ENCODE measurements around the gene ABTB2. TPM values are rescaled to one million over a fixed set of nuclear protein-coding genes. Genes with fewer than 3 reads are reported as not detected.

Gene ABTB2
- total RNA-seq, 2 donors from 2014 or later = 12.2 to 30.3 TPM

DNA sequence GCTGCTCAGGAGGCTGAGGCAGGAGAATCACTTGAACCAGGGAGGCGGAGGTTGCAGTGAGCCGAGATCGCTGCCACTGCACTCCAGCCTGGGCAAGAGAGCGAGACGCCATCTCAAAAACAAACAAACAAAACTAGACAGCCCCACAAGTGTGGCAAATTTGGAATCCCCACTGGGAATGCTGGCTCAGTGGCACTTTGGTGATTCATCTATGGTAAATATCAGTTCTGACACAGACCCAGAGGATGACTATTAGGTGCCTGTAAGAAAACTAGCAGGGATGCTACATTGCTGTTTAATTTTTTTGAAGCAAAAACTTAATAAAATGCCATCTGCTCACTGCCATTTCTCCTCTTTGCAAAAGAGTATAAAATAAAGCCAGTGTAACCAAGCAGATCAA, 144.4 kb downstream of the ABTB2 start:
- no peak overlapping the region for H3K4me3 Mint-ChIP-seq
- no peak for DNase-seq (ENCODE audit: low spot score)
- H3K27me3 Mint-ChIP-seq = no peaks in the 10 kb centered on the region
- H3K4me1 Mint-ChIP-seq (ENCODE audit: low read depth in 2 of 2) = peaks cover 13 to 25% of the 10 kb centered on the region in 2 donors
- no peaks in the 10 kb centered on the region for H3K9me3 Mint-ChIP-seq
- no peak for ATAC-seq
- H3K27ac Mint-ChIP-seq = no peak overlapping the region
- no peaks in the 10 kb centered on the region for H3K36me3 Mint-ChIP-seq

- Mint-ChIP-seq H3K36me3 (no peaks in the 10 kb centered on the region), H3K27me3 (no peaks in the 10 kb centered on the region), H3K9me3 (no peaks in the 10 kb centered on the region), H3K4me1 (ENCODE audit: low read depth in 2 of 2) (peaks cover 21 to 28% of the 10 kb centered on the region in 2 donors), H3K4me3 (no peak overlapping the region), H3K27ac (no peak overlapping the region)
- ATAC-seq = no peak
- DNase-seq (ENCODE audit: low spot score) = no peak
Observed at GRCh38 chr11:34212566-34212965, 145.2 kb downstream of the ABTB2 start.

DNA sequence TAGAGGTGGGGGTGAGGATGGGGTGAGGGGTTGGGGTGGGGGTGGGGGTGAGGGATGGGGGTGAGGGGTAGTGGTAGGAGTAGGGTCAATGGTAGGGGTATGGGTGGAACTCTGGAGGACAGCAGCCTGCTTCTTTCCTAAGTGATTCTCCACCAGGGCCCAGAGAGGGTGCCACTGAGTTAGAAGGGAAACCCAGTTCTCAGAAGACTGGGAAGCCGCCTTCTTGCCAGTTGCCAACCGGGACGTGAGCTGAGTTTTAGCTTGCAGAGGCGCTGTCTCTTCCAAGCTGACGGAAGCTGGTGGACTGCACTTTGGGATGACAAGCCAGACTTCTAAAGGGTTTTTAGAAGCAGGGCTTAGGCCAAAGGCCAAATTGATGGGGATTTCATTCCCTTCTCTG, 148.0 kb downstream of the ABTB2 start:
- Mint-ChIP-seq H3K4me1 (ENCODE audit: low read depth in 2 of 2) (peaks cover 18 to 31% of the 10 kb centered on the region in 2 donors), H3K27ac (no peak overlapping the region), H3K4me3 (no peak overlapping the region), H3K9me3 (no peaks in the 10 kb centered on the region), H3K36me3 (no peaks in the 10 kb centered on the region), H3K27me3 (peaks cover 0 to 2% of the 10 kb centered on the region in 2 donors)
- DNase-seq (ENCODE audit: low spot score) = peak; percentile 56
- no peak for ATAC-seq

DNA sequence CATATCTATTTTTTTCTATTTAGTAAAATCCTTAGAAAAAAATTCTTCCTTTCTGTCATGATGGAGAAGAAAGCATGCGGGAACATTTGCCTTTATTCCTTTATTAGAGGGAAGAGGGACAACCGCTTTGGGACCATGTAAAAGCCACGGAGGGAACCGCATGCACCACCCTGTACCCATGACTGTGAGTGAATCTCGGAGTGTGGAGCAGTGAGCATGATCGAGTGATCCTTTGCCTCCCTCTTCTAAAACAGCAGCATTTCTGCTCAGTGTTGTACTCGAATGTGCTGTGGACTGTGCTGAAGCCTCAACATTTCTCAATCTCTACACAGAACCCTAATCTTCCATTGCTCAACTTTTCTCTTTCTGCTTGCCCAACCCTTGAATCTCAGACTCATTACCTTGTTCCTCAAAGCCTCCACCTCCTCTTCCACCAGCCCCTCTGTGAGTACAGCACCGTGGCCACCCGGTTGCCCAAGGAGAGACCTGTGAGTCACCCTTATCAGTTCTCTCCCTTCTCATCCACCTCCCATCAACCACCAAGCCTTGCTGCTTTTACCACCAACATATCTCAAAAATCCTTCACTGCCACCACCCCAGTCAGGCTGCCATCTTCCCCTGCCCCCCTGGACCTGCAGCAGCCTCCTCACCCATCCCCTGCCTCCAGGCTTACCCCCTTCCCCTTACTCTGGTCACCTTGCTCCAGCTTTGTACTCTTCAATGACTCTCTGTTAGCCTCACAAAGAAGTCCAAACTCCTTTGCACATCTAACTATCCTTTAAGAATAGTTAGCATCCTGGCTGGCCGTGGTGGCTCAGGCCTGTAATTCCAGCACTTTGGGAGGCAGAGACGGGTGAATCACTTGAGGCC, 149.3 kb downstream of the ABTB2 start:
- ATAC-seq (peak; percentile 88 to 95), DNase-seq (ENCODE audit: low spot score) (peak; percentile 76)
- H3K27me3 Mint-ChIP-seq = peaks cover 0 to 2% of the 10 kb centered on the region in 2 donors
- no peaks in the 10 kb centered on the region for H3K9me3 Mint-ChIP-seq
- H3K36me3 Mint-ChIP-seq = no peaks in the 10 kb centered on the region
- H3K4me1 Mint-ChIP-seq (ENCODE audit: low read depth in 2 of 2) = peaks cover 24 to 33% of the 10 kb centered on the region in 2 donors
- H3K4me3 Mint-ChIP-seq = peak overlapping the region; percentile 30
- H3K27ac Mint-ChIP-seq = peak overlapping the region; percentile 22 to 58

GRCh38 chr11:34207487-34208180, 150.2 kb downstream of the ABTB2 start:
- H3K36me3 Mint-ChIP-seq = no peaks in the 10 kb centered on the region
- no peak overlapping the region for H3K4me3 Mint-ChIP-seq
- H3K9me3 Mint-ChIP-seq = no peaks in the 10 kb centered on the region
- ATAC-seq = no peak
- H3K27ac Mint-ChIP-seq = peak overlapping the region in 1 of 2 donors; percentile 58
- H3K4me1 Mint-ChIP-seq (ENCODE audit: low read depth in 2 of 2) = peaks cover 30 to 39% of the 10 kb centered on the region in 2 donors
- peak; percentile 48 for DNase-seq (ENCODE audit: low spot score)
- peaks cover 0 to 2% of the 10 kb centered on the region in 2 donors for H3K27me3 Mint-ChIP-seq

GRCh38 chr11:34206407-34207300, 151.2 kb downstream of the ABTB2 start:
- DNase-seq (ENCODE audit: low spot score) = no peak
- Mint-ChIP-seq H3K4me1 (ENCODE audit: low read depth in 2 of 2) (peaks cover 36 to 43% of the 10 kb centered on the region in 2 donors), H3K9me3 (no peaks in the 10 kb centered on the region), H3K4me3 (no peak overlapping the region), H3K27ac (peak overlapping the region in 1 of 2 donors; percentile 49), H3K27me3 (peaks cover 0 to 2% of the 10 kb centered on the region in 2 donors), H3K36me3 (no peaks in the 10 kb centered on the region)
- ATAC-seq = no peak

DNA sequence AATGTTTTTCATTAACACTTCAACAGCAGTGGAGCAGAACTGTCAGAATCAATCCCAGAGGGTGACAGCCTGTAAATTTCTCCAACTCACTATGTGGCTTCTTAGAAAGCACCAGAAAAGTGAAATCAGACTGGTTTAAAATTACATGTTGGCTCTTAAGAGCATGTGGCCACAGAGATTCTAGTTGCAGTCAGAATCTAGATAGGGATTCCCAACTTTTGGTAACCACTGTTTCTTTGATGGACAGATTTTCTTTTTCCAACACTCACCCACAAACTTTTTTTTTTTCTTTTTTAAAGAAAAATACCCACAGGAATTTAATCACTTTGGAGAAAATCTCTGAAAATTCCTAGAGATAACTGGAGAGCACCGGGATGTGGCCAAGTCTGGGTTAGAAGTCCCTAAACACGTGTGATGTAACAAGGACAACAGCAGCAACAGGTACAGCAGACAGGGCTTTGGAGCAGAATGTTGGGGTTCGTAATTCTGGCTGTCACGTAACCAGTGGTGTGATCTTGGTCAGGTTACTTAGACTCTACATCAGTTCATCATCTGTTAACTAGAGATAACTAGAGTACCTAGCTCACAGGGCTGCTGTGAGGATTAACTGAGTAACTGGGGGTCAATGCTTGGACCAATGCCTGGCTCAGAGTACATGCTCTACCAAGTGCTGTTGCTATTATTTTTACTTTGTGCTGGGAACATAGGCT, 152.3 kb downstream of the ABTB2 start:
- Mint-ChIP-seq H3K27me3 (peaks cover 0 to 2% of the 10 kb centered on the region in 2 donors), H3K4me3 (no peak overlapping the region), H3K9me3 (no peaks in the 10 kb centered on the region), H3K27ac (no peak overlapping the region), H3K4me1 (ENCODE audit: low read depth in 2 of 2) (peaks cover 37 to 42% of the 10 kb centered on the region in 2 donors), H3K36me3 (no peaks in the 10 kb centered on the region)
- ATAC-seq (no peak), DNase-seq (ENCODE audit: low spot score) (no peak)

DNA sequence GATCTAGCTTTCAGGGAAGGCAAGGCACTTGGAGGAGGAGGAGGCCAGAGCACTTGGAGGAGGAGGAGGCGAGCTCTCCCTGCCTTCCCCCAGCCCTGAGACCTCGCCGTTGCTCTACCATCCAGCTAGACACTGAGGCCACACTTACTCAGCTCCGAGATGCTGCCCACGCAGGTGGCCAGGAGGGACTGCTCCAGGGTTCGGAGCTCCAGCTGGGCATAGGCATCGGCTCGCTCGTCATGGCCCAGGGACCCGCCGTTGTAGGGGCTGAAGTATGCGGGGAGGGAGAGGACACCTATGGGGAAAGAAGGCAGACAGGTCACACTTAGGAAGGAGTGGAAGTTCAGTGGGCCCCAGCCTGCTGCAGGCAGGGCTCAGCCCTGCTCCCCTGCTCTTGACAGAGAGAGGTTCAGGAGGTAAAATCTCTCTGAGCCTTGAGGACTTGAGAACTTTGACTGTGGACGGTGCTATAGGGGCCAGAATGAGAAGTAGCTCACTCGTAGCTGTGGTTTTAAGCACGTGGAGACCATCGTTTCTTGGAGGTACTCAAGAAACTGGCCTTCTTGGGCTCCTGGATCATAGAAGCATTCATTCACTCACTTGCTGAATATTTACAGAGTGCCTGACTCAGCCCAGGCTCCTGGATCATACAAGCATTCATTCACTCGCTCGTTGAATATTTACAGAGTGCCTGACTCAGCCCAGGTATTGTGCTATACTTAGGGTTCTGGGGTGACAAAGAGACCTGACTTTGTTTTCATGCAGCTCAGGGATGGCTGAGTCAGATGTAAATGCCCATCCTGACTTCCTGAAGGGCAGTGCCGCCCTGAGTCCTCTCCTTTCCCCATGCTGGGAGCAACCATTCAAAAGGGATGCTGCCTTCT, 153.2 kb downstream of the ABTB2 start:
- H3K27ac Mint-ChIP-seq = peak overlapping the region in 1 of 2 donors; percentile 75
- H3K27me3 Mint-ChIP-seq = peaks cover 0 to 2% of the 10 kb centered on the region in 2 donors
- H3K4me1 Mint-ChIP-seq (ENCODE audit: low read depth in 2 of 2) = peaks cover 37 to 39% of the 10 kb centered on the region in 2 donors
- DNase-seq (ENCODE audit: low spot score) (no peak), ATAC-seq (no peak)
- no peak overlapping the region for H3K4me3 Mint-ChIP-seq
- H3K9me3 Mint-ChIP-seq = no peaks in the 10 kb centered on the region
- H3K36me3 Mint-ChIP-seq = no peaks in the 10 kb centered on the region

- H3K4me3 Mint-ChIP-seq = peak overlapping the region; percentile 7
- no peaks in the 10 kb centered on the region for H3K9me3 Mint-ChIP-seq
- H3K27ac Mint-ChIP-seq = peak overlapping the region in 1 of 2 donors; percentile 75
- peaks cover 40 to 41% of the 10 kb centered on the region in 2 donors for H3K4me1 Mint-ChIP-seq (ENCODE audit: low read depth in 2 of 2)
- no peak for DNase-seq (ENCODE audit: low spot score)
- peak; percentile 52 for ATAC-seq
- H3K36me3 Mint-ChIP-seq = no peaks in the 10 kb centered on the region
- peaks cover 0 to 2% of the 10 kb centered on the region in 2 donors for H3K27me3 Mint-ChIP-seq
Observed at GRCh38 chr11:34203377-34203871, 154.4 kb downstream of the ABTB2 start.

- Mint-ChIP-seq H3K36me3 (no peaks in the 10 kb centered on the region), H3K9me3 (no peaks in the 10 kb centered on the region), H3K4me3 (no peak overlapping the region), H3K4me1 (ENCODE audit: low read depth in 2 of 2) (peaks cover 37 to 38% of the 10 kb centered on the region in 2 donors), H3K27ac (no peak overlapping the region), H3K27me3 (no peaks in the 10 kb centered on the region)
- ATAC-seq = no peak
- DNase-seq (ENCODE audit: low spot score) = no peak
Observed at GRCh38 chr11:34201129-34201528, 156.7 kb downstream of the ABTB2 start.

DNA sequence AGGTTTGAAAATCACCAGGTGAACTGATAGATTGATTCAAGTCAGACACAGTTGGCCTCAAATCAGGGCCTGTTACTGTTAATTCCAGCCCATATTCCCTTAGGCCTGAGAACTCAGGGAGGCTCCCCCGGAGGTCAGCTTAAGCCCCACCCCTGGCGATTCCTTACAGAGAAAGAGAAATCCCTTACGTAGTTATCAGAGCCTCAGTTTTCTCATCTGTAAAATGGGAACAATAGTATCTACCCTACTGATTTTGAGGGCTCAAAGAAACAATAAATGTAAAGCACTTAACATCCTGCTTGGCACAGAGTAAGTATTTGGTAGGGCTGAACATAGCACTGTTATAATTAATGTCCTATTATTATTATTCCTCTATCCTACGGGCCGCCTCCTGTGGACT, 158.3 kb downstream of the ABTB2 start:
- H3K9me3 Mint-ChIP-seq = no peaks in the 10 kb centered on the region
- H3K4me3 Mint-ChIP-seq = no peak overlapping the region
- H3K4me1 Mint-ChIP-seq (ENCODE audit: low read depth in 2 of 2) = peaks cover 36 to 38% of the 10 kb centered on the region in 2 donors
- DNase-seq (ENCODE audit: low spot score) = no peak
- no peaks in the 10 kb centered on the region for H3K27me3 Mint-ChIP-seq
- H3K36me3 Mint-ChIP-seq = no peaks in the 10 kb centered on the region
- no peak overlapping the region for H3K27ac Mint-ChIP-seq
- ATAC-seq = no peak

DNA sequence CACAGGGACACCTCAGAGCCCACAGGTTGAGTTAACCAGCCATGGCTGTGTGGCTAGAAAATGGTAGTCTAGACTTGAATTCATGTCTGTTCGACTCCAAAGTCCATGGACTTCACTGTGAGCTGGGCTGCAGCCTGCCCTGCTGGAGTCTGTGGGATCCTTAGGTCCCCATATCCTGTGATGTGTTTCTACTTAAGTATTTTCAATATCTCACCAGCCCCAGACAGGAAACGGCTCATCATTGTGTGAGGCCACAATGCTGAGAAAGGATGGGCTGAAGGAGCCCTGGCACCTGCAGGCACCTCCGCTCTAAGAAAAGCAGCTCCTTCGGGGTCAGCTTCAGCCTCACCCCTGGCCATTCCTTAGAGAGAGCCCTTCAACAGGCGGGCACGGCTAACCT, 159.3 kb downstream of the ABTB2 start:
- Mint-ChIP-seq H3K4me1 (ENCODE audit: low read depth in 2 of 2) (peaks cover 31 to 34% of the 10 kb centered on the region in 2 donors), H3K36me3 (no peaks in the 10 kb centered on the region), H3K27me3 (no peaks in the 10 kb centered on the region), H3K9me3 (no peaks in the 10 kb centered on the region), H3K27ac (peak overlapping the region in 1 of 2 donors; percentile 9), H3K4me3 (no peak overlapping the region)
- ATAC-seq (peak; percentile 72 to 81), DNase-seq (ENCODE audit: low spot score) (no peak)

All from natural killer cell treated with Interleukin-12 subunit alpha and Interleukin-12 subunit beta and Interleukin-15 and Interleukin-18, amount 100 ng/mL, for 72 hours (primary cell).